Measurements from ENCODE around the gene POLR1G.

POLR1G gene

GRCh38 chr19:45450012-45450333 is 43.5 kb downstream of the POLR1G start:
- peak; percentile 36 for DNase-seq

GRCh38 chr19:45451131-45451849 is 44.8 kb downstream of the POLR1G start:
- DNase-seq = peak; percentile 59

GRCh38 chr19:45451850-45452387 is 45.5 kb downstream of the POLR1G start:
- no peak for DNase-seq

- peak; percentile 68 for DNase-seq
Measured at GRCh38 chr19:45455707-45456499, 49.5 kb downstream of the POLR1G start.

- DNase-seq = no peak
Measured at GRCh38 chr19:45456500-45456815, 50.0 kb downstream of the POLR1G start.

GRCh38 chr19:45457776-45458175 is 51.3 kb downstream of the POLR1G start:
- DNase-seq = no peak

Measured in activated gamma-delta T cell treated with Interleukin-2 at 50 U/mL for 16 hours (primary cell).